Pons (tissue), 1 donor: ENCODE results near the gene ABCC3.

Experiments used
- DNase-seq: peaks from one replicate; pipeline ENCODE4 v3.0.0-alpha.2; 2016; ENCODE audit warnings: low spot score

ABCC3 gene, protein sequence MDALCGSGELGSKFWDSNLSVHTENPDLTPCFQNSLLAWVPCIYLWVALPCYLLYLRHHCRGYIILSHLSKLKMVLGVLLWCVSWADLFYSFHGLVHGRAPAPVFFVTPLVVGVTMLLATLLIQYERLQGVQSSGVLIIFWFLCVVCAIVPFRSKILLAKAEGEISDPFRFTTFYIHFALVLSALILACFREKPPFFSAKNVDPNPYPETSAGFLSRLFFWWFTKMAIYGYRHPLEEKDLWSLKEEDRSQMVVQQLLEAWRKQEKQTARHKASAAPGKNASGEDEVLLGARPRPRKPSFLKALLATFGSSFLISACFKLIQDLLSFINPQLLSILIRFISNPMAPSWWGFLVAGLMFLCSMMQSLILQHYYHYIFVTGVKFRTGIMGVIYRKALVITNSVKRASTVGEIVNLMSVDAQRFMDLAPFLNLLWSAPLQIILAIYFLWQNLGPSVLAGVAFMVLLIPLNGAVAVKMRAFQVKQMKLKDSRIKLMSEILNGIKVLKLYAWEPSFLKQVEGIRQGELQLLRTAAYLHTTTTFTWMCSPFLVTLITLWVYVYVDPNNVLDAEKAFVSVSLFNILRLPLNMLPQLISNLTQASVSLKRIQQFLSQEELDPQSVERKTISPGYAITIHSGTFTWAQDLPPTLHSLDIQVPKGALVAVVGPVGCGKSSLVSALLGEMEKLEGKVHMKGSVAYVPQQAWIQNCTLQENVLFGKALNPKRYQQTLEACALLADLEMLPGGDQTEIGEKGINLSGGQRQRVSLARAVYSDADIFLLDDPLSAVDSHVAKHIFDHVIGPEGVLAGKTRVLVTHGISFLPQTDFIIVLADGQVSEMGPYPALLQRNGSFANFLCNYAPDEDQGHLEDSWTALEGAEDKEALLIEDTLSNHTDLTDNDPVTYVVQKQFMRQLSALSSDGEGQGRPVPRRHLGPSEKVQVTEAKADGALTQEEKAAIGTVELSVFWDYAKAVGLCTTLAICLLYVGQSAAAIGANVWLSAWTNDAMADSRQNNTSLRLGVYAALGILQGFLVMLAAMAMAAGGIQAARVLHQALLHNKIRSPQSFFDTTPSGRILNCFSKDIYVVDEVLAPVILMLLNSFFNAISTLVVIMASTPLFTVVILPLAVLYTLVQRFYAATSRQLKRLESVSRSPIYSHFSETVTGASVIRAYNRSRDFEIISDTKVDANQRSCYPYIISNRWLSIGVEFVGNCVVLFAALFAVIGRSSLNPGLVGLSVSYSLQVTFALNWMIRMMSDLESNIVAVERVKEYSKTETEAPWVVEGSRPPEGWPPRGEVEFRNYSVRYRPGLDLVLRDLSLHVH (N-terminal part only)

DNA sequence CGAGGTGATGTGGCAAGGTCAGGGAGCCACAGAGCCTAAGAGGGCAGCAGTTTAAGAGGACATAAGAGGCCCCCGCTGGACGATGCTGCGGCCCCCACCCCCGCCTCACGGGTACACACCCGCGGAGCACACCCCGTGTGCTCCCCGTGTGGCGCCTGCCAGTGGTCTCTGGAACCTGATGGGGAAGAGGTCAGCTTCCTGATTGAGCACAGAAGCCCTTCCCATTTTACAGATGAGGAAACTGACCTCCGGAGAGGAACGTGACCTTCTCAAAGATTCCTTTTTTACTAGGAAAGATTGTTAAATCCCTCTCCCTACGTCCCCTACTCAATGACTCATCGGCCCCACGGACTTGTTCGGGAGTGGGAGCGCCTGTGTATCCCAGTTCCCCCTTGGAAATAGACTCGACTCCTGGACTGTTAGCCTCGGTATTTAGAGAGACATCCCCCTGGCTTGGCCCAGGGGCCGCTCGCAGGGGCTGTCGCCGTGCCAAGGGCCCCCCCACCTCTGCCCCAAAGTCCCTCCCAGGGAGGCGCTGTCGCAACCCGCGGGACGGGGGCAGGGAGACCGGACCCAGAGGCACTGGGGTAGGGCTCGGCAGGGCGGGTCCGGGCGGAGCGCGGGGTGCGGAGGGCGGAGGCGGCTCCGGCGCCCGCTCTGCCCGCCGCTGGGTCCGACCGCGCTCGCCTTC is at the start of gene ABCC3:
ABCC3 (plus strand) TSS at position 658 of the 691 bp plus-strand sequence. CDS start 56 bp downstream, outside the sequence.
- DNase-seq: no peak

DNA sequence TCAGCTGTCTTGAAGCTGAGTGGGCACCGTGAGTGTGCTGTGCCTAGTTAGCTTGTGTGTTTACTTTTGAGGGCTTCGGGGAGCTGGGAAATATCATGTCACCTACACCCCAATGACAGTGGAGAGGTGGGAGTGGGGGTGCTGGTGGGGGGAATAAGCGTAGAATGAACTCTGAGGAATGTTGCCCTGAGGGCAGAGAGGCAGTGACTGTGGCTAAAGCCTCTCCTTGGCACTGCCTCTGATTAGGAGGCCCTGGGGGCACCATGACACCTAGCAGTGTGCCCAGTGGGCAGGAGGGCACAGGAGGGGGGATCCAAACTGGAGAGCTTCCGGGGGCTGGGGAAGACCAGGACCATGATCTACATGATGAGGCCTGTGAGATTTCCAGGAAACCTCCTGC is 49.3 kb upstream of the ABCC3 start:
- DNase-seq: no peak

DNA sequence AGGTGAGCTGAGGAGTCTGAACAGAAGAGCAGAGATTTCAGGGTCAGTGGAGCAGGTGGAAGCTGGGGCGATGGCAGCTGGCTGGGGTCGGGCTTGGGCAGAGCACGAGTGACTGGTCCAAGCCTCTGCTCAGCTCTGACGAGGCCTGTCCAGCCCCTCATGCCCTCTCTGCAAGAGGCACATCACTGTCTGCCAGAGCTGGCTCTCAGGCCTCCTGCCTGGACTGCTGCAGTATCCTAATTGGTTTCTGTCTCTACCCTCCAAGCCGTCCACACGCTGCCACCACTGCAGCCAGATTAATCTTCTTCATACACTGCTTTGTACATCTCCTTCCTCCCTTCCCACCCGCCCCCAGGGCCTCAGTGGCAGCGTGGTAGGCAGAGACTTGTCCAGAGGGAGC is 48.8 kb upstream of the ABCC3 start:
- no peak for DNase-seq

DNA sequence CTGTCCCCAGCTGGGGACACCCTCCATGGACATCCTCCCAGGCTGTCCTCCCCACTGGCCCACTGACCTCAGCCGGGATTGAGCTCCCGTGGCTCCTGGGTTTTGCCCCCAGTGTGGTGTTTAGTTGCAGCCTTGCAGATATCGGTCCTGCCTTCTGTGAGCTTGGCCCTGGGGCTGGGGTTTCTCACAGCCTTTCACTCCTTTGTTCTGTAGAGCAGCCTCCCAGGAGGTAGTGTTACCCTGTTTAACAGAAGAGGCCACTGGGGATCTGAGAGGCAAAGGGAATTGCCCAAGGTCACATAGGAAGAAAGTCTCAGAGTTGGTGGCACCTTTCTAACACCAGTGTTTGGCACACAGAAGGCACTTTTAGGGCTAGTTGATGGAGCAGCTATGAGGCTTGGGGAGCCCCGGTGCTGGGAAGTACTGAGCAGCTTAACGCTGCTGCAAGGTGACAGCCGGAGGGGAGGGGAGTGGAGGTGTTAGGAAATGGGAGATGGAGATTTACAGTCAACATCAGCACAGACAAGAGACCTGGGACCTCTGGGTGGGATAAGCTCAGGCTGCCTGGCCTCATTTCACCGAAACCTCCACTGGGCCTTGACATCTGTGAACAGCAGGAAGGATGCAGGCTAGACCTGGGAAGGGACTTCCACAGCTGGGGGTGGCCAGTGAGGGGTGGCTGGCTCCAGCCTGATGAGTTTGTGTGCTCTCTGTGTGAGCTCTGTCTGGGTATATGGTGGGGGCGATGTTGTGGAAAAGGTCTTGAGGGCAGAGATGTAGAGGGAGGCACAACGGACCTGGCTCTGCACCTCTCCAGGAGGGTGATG is 48.0 kb upstream of the ABCC3 start:
- DNase-seq: no peak

DNA sequence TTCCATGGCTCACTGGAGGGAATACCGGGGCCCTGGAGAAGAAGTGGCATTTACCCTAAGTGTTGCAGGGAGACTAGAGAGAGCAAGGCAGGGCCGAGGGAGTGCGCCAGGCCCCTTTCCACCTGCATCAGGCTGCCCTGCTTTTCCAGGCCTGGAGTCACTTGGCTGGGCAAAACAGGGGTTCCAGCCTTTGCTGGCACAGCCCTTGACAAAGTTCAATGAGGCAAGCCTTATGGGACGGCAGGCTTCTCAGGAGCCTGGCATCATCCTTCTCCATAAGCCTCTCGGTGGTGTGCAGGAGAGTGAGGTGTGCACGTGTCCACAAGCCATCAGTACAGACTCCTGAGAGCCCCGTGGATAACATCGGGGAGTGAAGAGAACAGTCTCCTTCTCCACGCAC is 47.1 kb upstream of the ABCC3 start:
- DNase-seq: no peak

DNA sequence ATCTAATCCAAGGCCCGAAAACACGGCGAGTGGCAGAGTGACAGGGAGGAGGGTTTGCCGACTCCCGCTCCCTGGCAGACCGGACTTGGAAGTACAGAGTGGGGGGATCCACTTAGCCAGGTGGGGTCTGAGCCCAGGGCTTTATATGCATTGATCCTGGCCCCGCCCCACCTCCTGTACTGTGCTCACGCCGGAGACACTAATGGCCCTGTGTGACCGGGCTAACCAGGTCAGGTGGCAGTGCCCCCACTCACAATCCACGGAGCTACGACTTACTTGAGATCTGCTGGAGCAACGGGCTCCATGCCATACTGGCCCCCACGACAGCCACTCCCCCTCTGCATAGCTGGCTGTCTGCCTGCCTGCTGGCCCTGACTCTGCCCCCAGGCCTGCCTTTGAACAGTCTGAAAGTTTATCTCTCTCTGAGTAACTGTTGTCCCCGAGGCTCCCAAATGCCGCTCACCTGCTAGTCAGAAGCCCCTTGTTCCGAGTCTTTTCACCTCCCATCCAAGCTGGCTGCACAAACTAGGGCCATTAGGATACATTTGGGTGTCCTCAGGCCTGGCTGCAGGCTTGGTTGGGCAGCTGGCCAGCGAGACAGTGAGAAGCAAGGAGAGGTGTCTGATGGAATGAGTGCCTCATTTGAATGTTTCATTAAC is 46.2 kb upstream of the ABCC3 start:
- DNase-seq: no peak

DNA sequence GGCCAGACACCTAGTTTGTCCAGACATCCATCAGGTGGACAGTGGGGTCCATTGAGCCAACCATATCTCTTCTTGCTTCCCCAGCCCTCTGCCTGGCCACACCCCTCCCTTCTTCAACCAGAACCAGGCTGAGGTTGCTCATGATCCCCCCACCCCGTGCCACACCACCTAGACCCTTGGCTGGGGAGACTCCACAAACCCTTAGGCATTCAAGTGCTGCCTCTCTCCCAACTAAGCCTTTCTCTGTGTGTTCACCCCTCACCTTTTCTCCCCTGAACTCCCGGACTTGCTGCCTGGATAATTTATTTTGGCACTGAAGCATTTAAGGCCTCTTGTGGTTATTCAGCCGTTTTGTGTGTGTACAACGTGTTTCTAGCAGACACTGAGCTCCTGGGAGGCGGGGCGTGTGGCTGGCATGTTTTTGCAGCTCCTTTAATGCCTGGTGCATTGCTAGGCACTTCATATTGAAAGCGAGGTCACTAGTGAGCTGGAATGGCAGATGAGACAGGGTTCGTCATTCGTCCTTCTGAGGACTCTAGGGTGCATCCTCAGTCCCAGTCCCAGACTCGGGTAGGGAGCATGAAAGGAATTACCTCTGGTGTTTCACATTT is 45.5 kb upstream of the ABCC3 start:
- no peak for DNase-seq

DNA sequence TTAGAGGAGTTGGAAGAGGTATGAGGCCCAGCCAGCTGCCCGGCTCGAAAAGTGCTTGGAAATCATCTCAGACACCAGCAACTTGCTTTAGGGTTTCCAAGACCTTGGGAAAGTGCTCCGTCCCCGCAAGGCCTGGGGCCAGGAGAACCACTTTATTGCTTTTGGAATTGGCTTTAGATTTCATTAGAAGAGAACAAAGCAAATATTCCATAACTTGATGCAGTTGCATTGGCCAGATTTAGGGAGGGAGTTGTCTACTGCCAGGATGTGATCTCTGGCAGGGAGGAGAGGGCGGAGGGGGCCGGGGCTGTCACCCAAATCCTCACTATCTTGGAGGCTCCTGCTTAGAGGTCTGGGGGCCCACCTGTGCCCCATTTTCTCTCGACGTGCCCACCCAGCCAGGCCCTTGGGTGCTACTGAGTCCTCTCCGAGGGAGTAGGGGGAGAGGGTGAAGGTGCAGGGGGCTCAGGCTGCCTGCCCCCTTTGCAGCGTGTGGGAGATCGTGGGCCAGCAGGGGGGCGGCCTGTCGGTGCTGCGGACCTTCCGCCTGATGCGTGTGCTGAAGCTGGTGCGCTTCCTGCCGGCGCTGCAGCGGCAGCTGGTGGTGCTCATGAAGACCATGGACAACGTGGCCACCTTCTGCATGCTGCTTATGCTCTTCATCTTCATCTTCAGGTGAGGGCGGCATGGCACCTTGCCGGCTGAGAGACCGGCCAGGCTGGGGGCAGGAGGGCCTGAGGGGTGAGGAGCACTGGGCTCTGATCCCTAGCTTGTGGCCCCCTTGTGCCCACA is 43.5 kb upstream of the ABCC3 start:
- no peak for DNase-seq

DNA sequence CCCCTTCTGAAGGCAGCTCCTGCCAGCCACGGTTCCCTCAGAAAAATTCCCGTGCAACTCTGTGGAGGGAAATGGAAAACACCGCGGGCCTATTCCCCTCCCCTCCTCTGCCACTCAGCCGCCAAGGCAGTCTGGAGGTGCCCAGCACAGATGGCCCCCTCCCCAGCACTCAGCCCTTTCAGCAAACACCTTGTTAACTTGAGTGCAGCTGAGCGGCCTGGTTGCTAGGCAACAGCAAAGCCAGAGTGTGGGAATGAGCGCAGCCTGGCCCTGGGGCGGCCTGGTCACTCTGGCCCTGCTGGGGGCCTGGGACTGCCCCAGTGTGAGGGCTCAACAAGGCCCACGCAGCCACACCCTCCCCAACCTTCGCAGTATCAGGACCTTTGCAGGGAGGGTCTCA is 41.4 kb upstream of the ABCC3 start:
- DNase-seq: no peak

DNA sequence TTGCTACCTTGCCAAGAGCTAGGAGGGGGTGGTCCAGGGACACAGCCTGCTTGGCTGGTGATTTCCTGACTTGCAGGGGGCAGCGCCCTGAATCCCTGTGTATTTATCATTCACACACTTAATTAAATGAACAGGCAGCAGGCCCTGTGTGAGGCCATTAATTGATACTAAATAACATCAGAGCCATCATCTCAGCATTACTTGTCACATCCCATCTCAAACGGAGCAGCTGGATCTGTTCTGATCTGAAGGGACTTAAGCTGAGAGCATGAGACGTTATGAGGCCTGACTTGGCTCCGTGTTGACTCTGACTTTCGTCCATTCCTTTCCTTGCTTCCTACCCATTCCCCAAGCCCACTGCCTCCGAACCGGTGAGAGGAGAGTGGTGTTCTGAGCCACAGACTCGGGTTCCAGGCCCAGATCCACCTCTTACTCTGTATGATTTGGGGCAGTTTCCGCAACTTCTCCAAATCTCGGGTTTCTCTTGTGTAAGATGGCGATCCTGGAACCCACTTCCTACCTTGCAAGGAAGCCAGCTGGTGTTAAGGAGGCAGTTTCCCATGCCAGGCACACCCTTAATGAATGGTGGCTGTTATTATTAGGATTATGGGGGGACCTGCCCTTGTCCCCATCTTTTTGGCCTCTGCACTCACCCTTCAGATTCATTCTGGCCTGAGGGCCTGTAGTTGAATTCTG is 40.4 kb upstream of the ABCC3 start:
- no peak for DNase-seq

DNA sequence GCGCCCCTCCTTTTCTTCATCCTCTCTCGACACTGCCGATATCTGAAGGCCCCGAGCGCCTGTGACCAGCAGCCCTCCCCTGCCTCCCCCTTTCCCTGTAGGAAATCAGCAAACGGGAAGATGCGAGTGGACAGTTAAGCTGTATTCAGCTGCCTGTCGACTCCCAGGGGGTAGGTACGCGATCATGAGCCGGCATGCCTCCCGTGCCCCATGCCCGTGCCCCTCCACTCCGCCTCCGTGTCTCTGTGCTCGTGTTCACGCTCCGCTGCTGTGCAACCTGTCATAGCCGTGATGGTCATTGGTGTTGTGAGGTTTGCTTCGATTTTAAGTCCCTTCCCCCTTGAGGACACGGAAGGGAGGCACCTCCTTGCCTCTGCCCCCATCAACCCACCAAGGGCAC is 39.8 kb upstream of the ABCC3 start:
- DNase-seq: no peak

DNA sequence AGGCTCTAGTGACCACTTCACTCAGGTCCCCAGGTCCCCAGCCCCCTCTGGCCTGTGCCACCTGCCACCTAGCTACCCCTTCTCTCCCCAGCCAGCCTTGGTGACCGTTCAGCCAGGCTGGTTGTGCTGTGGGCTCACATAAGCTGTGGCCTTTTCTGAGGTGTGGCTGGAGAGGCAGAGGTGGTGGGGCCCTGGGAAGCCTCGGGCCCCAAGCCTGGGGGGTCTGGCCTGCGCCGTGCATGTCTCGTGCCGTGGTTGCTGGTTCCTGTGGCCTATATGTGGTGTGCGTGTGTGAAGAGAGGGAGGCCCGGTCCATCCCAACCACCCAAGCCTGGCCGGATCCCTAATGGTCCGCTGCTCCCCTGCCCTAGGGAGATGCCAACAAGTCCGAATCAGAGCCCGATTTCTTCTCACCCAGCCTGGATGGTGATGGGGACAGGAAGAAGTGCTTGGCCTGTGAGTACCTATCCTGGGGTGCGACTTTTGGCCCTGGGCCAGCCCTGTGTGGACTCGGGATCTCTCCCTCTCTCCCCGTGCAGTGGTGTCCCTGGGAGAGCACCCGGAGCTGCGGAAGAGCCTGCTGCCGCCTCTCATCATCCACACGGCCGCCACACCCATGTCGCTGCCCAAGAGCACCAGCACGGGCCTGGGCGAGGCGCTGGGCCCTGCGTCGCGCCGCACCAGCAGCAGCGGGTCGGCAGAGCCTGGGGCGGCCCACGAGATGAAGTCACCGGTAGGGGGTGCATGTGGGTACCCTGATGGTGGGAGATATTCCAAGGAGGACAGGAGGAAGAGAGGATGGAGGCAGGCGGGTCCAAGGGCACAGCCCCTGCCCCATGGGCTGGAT is 38.3 kb upstream of the ABCC3 start:
- no peak for DNase-seq

DNA sequence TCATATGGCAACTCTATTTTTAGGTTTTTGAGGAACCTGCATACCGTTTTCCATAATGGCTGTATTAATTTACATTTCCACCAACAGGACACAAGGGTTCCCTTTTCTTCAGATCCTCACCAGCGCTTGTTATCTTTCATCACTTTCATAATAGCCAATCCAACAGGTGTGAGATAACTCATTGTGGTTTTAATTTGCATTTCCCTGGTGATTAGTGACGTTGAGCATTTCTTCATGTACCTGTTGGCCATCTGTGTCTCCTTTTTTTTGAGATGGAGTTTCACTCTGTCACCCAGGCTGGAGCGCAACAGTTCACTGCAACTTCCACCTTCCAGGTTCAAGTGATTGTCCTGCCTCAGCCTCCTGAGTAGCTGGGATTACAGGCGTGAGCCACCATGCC is 36.2 kb upstream of the ABCC3 start:
- no peak for DNase-seq

DNA sequence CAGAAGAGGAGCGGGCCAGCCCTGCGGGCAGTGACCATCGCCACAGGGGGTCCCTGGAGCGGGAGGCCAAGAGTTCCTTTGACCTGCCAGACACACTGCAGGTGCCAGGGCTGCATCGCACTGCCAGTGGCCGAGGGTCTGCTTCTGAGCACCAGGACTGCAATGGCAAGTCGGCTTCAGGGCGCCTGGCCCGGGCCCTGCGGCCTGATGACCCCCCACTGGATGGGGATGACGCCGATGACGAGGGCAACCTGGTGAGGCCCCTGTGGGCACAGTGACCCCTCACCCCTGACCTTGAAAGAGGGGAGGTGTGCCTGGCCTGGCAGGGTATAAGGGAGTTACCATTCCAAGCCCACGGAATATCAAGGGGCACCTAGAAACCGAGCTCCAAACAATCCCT is 35.1 kb upstream of the ABCC3 start:
- no peak for DNase-seq

DNA sequence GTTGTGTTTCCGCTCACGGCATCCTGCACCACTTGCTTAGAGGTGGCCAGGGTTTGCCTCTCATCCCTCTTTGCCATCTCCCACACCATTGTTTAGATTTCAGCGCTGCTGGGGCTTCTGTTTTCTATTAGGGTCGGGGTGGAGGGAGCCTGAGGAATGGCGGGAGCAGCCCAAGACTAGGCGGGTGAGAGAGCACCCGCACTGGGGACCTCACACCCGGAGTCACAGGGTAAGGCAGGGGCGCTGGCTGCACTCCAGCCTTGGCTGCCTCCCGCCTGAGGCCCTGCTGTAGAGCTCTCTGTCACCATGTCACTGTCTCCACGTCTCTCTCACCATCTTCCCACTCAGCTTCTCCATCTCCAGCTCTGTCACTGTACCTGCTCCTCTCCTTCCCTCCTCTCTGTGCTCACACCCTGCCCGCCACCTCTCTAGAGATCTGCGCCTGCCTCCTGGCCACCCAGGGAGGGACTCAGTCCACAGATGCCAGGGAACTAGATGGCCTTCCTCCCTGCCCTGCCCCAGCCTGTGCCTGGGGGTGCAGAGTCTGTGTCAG is 32.8 kb upstream of the ABCC3 start:
- no peak for DNase-seq

DNA sequence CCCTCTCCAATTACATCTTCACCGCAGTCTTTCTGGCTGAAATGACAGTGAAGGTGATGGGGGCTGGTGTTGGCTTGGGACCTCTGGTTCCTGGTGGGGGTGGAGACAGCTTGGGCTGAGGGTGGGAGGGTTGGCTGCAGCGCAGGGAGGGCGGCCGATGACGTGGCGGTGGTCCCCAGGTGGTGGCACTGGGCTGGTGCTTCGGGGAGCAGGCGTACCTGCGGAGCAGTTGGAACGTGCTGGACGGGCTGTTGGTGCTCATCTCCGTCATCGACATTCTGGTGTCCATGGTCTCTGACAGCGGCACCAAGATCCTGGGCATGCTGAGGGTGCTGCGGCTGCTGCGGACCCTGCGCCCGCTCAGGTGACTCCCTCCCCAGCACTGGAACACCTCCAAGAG is 31.8 kb upstream of the ABCC3 start:
- DNase-seq: no peak

DNA sequence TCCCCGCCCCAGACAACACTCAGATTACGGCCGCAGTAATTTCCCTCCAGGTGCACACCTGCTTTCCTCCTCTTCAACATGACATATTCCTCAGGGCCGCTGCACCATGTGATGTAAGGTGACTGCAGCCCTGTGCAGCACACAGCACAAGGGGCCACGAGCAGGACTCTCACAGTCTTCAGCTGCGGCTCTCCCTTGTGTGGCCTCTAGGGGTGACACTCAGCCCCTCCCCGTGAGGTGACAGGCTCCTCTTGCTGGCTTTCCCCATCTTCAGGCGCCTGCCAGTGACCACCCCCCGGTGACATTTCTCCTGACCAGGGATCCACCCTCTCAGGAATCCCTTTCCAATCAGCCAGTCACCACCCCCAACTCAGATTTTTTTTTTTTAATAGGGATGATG is 31.3 kb upstream of the ABCC3 start:
- DNase-seq: no peak
